HG03469 (cell line): ENCODE results near the gene ZNF609.
A peak's percentile ranks its signal among the peaks of the same experiment; 100 is the strongest.
"Not testable (repeated sequence)": the region's sequence is repeated elsewhere in the genome, so short reads cannot be mapped to it uniquely, and the experiment has no call there.

Experiments
- ATAC-seq: cut with Tn5 transposase; IDR thresholded peaks from one replicate; pipeline ENCODE4 v1.9.1; 2021; ENCODE audit warnings: mild to moderate bottlenecking, moderate library complexity, moderate number of reproducible peaks; ENCODE audit not compliant: unreplicated experiment

ZNF609 gene

DNA sequence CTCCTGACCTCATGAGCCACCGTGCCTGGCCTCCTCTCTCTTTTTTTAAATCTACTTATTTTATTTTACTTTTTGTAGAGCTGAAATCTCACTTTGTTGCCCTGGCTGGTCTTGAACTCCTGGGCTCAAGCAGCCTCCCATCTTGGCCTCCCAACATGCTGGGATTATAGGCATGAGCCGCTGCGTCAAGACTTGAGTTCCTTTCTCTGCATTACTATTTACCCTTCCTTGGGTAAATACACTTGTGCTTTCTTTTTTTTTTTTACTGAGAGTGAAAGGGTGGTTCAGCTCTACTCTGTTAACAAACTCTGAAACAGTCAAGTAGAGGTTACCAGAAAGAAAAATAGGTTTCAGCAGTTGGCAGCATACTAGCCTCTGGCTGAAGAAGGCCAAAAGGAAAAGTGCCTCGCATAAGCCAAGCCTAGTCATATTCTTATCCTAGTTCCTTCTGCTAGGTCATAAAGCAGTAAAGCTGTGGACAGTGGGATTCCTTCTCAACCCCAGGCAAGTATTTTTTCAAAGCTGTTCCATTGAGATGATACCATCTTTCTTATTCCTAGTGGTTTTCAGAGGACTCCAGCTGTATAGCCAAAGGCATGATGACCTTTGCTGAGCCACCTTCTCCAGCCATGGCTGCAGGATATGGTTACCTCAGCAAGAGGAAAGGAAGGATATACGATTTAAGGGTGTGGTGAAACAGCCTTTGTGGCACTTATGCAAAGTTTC, 179.9 kb downstream of the ZNF609 start:
- no peak for ATAC-seq

DNA sequence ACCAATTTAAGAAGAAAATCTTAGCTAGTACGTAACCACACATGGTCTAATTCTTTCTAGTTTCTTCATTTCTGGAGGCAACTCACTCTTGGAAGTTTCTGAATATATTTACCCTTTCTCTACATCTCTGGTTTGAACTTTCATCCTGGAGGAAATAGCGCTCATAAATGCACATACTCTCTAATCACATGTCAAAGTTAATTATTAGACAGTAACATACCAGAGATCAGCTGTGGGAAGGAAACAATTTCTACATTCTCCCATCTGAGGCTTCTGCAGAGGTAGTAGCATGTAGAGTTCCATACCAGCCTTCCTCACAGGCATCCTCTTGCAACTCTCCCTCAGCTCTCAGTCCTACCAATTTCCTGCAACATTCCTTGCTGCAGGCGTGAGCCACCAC, 182.5 kb downstream of the ZNF609 start:
- ATAC-seq: no peak

DNA sequence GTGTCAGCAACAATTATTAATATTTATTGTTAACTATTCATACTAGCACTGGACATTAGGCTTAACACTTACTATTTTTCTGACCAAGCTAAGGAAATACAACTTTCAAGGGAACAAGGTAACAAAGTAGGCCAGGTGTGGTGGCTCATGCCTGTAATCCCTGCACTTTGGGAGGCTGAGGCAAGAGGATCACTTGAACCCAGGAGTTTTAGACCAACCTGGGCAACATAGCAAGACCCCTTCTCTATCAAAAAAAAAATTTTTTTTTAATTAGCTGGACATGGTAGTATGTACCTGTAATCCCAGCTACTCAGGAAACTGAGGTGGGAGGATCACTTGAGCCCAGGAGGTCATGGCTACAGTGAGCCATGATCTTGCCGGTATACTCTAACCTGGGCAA, 183.3 kb downstream of the ZNF609 start:
- no peak for ATAC-seq

DNA sequence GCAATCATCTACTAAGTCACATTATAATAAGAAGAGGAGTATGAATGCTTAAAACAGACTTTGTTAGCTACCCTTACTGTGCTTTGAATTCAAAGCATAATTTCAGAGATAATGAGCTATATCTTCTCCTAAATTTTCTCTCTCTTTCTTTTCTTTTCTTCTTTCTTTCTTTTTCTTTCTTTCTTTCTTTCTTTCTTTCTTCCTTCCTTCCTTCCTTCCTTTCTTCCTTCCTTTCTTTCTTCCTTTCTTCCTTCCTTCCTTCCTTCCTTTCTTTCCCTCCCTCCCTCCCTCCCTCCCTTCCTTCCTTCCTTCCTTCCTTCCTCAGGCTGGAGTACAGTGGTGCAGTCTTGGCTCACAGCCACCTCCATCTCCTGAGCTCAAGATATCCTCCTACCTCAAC, 184.4 kb downstream of the ZNF609 start:
- ATAC-seq: not testable (repeated sequence)

DNA sequence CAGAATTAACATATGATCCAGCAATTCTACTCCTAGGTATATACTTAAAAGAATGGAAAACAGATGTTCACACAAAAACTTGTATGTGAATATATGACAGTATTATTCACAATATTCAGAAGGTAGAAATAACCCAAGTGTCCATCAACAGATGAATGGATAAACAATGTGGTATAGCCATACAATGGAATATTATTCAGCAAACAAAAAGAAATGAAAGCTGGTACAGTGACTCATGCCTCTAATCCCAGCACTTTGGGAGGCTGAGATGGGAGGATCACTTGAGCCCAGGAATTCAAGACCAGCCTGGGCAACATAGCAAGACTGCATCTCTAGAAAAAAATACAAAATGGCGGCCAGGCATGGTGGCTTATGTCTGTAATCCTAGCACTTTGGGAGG, 185.6 kb downstream of the ZNF609 start:
- ATAC-seq: no peak

DNA sequence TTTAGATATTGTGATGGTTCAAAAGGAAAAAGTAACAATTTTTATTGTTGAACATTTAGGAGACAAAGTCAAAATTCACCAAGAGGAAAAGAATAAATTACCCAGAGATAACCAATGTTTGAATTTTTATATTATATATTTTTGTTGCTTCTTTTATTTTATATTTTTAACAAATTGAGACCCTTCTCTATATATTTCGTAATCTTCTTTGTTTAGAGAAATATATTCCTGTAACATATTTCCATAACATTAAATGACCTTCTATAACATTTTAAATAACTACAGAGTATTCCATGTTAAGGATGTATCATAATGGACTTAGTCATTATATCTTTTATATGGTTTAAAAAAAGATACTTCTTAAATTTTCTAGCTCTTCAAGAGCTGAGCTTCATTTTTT, 187.0 kb downstream of the ZNF609 start:
- no peak for ATAC-seq

DNA sequence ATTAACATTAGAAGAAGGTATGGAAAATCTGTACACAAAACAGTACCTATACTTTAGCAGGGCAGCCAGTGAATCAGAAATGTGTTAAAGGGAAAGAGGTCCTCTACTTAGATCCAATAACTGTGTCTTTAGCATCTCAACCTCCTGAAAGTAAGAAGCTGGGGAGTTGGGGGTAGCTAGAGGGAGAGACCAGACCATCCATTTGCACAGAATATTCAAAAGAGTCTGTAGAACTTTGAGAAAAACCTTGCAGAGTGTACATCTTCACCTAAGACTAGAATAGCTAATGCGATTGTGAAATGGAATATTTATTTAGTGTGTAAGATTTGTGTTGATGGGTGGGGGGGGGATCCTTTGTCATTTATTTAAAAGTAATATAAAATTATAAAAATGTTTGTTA, 190.2 kb downstream of the ZNF609 start:
- no peak for ATAC-seq

DNA sequence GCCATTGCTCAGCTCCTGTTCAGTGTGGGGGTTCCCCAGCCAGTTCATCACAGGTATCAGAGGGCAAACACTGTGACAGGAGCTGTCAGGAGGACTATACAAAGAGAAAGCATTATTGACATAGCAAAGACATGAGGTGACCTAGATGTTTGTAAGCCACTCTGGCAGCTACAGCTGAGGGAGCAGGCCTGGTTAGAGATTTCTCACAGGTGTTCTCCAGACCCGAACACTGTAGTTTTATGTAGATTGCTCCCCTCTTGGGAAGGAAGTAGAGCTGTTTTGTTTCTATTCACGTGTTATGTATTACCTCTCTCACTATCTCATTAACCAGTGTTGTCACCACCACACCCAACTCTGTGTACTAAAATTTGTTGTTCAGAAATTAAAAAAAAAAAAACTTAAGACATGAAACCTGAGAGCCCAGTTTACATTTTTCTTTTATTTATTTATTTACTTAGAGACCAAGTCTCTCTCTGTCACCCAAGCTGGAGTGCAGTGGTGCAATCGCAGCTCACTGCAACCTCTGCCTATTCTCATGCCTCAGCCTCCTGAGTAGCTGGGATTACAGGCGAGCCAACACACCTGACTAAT, 191.3 kb downstream of the ZNF609 start:
- peak; percentile 51 for ATAC-seq

DNA sequence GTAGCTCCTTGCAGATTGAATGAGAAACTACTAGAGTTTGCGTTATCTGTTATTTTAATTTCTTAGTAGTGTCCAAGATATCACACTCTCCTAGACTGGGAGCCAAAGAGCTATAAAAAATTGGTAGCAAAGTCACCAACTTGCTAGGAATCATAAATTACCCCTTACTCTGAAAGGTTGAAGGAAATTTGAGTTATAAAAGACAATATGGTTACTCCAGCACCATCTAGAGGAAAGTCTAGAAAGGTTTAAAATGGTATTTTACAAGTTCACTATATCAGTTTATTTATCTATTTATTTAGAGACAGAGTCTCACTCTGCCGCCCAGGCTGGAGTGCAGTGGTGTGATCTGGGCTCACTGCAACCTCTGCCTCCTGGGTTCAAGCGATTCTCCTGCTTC, 193.4 kb downstream of the ZNF609 start:
- no peak for ATAC-seq

DNA sequence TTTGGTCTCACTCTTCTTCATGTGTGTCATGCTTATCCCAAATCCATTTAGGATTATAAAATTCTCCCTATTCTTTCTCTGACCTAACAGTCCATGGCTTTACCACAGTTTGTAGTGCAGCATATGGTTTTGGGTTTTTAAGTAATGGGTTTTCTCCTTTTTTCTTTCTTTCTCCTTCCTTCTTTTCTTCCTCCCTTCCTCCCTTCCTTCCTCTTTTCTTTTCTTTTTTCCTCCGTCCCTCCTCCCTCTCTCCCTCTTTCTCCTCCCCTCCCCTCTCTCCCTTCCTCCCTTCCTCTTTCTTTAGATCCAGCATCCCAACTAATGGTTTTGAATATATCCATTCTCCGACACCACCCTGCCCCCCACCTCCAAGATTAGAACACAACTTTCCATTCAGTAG, 196.1 kb downstream of the ZNF609 start:
- ATAC-seq: no peak

DNA sequence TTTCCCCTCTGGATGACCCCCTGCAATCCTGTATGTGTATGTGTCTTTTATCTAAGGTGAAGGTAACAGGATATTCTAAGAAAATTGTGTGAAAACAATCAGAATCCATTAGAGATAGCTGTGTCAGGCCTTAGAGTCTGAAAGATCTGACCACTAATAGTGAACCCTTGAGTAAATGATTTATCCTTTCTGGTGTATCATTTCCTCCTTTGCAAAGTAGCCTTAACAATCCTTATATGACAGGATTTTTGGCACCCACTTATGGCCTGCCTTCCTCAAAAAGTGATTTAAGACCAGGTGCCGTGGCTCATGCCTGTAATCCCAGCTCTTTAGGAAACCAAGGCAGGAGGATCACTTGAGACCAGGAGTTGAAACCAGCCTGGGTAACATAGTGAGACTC, 204.8 kb downstream of the ZNF609 start:
- no peak for ATAC-seq

DNA sequence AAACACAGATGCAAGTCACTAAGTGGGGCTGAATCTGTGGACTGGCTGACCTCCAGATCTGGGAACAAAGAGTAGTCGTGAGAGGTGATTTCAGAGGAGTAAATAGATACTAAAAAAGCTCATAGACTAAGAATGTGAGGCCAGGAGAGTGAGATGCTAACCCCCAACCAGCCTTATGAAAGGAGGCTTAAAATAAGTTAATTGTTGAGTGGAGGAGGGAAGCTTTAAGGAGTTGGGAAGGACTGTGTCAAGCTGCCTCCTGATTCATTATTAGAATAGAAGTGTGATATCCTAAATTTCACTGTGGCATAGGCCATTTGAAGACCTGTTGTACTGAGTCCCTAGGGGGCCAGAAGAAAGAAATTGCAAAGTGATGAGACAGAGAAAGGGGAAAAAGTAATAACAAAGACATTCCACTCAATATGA, 207.4 kb downstream of the ZNF609 start:
- ATAC-seq: no peak

DNA sequence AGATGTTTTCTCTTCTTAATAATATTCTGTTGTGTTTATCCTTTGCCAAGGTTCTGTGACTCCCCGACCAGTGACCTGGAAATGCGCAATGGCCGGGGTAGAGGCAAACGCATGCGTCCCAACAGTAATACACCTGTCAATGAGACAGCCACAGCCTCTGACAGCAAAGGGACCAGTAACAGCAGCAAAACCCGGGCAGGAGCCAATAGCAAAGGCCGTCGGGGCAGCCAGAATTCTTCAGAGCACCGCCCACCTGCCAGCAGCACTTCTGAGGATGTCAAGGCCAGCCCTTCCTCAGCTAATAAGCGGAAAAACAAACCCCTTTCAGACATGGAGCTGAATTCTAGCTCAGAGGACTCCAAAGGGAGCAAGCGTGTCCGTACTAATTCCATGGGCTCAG, 213.5 kb downstream of the ZNF609 start:
- ATAC-seq: no peak

DNA sequence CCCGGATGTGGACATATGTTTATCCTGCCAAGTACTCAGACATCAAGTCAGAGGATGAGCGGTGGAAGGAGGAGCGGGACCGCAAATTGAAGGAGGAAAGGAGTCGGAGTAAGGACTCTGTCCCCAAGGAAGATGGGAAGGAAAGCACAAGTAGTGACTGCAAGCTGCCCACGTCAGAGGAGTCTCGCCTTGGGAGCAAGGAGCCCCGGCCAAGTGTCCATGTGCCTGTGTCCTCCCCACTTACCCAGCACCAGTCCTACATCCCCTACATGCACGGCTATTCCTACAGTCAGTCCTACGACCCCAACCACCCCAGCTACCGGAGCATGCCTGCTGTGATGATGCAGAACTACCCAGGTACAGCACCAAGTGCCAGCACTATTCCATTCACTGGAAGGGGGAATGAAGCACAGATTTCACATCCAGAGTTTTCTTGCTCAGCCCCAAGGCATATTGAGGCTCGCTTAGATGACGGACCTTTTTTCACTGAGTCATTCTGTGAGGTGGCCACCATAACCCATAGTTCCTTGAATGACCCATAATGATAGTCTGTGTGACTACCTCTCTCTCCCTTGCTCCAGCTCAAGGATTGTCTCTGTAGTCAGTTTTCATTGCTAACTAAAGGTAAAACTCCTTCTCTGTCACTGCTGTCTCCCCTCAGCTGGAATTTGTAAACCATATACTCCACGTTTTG, 217.9 kb downstream of the ZNF609 start:
- no peak for ATAC-seq

DNA sequence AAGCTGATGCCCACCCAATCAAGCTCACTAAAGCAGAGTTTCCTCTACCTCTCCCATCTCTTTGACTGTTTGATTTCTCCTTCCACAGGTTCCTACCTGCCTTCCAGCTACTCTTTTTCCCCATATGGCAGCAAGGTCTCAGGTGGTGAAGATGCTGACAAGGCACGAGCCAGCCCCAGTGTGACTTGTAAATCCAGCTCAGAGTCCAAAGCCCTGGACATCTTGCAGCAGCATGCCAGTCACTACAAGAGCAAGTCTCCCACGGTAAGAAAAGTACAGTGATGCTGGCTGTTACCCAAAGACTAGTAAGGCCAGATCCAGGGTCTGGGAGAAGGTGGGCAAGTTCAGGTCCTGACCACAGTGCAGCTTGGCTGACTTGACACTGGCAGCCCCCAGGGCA, 219.7 kb downstream of the ZNF609 start:
- no peak for ATAC-seq

DNA sequence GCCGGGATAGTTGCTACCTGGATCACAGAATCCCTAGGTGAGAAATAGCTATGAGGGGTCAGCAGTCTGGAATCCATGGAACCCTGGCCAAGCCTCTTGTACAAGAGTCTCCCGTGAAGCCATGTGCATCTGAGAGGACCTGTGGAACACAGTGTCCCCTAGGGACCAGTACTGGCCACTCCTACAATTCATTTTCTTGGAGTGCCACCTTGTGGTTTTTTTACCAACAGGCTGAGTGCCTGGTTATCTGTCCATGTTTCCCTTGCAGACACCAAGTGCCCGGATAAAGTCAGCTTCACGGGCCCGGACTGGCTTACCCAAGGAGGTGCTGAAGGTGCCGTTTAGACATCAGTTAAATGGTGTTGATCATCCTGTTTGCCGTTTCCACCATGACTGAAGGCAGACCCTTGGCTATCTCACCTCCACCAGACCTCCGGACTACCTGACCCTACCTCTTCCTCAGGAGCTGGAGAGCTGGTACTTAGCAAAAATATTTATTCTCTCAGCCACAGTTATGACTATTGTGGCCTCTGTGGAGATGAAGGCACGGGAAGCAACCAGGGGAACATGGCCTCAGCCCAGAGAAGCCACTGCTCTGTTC, 221.1 kb downstream of the ZNF609 start:
- no peak for ATAC-seq

DNA sequence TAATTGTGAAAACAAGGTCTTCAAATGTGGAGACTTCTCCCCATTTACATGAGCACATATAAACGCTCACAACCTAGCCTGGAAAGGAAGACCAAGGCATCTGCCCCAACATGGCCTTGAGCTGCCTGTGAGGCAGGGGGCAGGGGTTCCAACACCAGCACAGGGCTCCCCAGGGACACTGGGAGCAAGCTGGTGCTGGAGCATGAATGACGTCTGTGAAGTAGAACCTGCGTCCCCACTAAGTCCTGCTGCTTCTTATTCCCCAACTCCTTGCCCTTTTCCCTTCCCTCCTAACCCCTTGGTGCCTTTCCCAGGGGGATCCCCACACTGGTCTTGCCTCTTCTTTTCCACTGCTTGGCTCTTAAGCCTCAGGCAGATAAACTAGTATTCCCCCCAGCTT, 221.9 kb downstream of the ZNF609 start:
- ATAC-seq: no peak

DNA sequence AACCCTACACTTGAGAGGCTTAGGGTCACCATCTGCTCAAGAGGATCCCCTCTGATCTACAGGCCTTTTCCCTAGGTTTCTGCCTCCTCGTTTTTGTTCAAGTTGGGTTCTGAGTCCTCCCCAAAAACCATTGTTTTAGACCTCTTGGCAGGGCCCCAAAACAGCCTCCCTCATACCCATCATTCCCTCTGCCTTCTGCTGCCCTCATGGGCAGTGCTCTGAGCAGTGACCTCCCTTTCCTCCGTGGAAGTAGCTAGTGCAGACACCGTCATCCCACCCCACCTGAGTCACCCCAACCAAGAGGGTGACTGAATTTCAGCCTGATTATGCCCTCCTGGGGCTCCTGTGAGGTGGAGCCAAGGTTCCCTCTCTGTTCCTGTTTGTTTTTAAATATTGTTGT, 223.0 kb downstream of the ZNF609 start:
- ATAC-seq: no peak

DNA sequence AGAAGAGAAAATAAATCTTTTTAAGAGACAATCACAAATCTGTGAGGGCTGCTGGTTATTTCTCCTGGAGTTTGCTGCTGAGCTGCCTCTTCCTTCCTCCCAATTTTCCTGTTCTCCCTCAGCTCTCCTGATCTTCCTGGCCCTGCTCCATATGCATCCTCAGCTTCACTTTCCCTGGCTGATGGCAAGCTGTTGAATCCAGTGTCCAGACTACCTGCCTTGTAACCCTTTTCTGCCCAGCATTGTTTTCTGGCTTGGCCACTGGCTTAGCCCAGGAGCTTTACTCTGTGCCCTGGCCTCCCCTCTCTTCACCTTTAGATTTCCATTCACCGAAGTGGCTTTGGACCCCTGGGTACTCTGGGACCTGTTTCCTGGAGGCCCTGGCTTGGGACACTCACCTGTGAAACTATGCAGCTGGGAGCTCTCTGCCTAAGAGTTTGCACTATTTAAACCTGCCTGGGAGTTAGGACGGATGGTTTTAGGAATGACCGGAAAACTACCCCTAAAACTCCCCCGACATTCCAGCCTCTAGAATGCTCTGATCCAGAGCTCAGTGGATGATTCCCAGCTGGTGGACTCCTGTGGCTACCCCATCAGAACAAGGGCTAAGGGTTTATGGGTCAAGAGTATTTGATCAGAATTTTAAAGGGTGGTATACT, 225.0 kb downstream of the ZNF609 start:
- ATAC-seq: no peak

DNA sequence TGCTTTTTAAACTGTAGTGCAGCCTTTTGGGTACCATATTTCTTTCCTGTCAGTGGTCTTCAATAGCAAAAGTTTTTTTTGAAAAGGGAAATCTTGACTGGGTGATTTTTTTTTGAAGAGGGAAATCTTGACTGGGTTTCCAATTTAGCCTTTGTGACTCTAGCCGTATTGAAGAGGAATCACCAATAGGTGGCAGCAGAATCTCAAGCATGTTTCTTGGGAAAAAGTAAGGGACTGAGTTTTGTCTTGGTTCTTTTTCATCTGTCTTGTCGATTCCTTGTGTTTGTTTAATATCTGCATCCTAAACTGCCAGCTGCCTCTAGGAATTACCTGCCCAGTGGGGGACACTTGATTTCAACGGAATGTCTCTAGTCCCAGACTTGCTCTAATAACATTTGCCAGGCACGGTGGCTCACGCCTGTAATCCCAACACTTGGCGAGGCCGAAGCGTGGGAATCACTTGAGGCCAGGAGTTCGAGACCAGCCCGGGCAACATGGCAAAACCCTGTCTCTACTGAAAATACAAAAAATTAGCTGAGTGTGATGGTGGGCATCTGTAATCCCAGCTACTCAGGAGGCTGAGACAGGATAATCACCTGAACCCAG, 225.9 kb downstream of the ZNF609 start:
- ATAC-seq: no peak

DNA sequence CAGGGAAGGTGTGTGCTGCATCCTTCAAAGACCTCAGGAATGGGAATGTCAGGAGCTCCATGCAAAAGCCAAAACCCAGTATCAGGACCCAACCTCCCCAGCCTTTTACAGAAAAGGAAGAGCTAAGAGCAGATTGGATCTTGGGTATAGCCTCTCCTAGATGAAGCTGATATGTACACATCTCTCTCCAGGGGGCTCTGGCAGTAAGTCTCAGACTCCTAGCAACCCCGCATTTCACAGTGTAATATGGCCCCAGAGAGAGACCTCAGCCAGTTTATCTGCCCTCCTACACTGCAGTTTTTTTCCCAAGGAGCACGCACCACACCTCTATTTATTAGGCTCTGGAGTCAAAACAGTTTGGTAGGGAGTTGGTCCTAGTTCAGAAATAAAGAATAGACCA, 226.8 kb downstream of the ZNF609 start:
- ATAC-seq: no peak
